Neural cell (in vitro differentiated cells): ENCODE results near the gene SH3RF3. TPM values are rescaled to one million over a fixed set of nuclear protein-coding genes. Genes with fewer than 3 reads are reported as not detected.
A peak's percentile ranks its signal among the peaks of the same experiment; 100 is the strongest.

Experiments used
- H2AFZ ChIP-seq: fragments of 200-600, 300-800 bp; sonication (generic), shearing (Covaris generic); 2 replicates; pipeline ENCODE4 v1.6.0; 2014; ENCODE audit warnings: low read depth, mild to moderate bottlenecking, antibody characterized with exemption, low read length, moderate library complexity
- H3F3A ChIP-seq: fragments of 200-600 bp; shearing (Covaris generic); 2 replicates; pipeline ENCODE4 v1.6.1; 2016; ENCODE audit warnings: mild to moderate bottlenecking, moderate library complexity, mixed read lengths, antibody characterized with exemption, low read length; ENCODE audit not compliant: insufficient read depth, poor library complexity, severe bottlenecking
- H3K27ac ChIP-seq: fragments of 200-600, 300-800 bp; sonication (generic), shearing (Covaris generic); 2 replicates; pipeline ENCODE4 v1.5.1; 2014; ENCODE audit warnings: mild to moderate bottlenecking, low read length, moderate library complexity
- H3K27me3 ChIP-seq: fragments of 300-800, 200-600 bp; sonication (generic), shearing (Covaris generic); 2 replicates; pipeline ENCODE4 v1.6.0; 2014; ENCODE audit warnings: mild to moderate bottlenecking, low read depth, low read length, moderate library complexity; ENCODE audit not compliant: insufficient read depth
- H3K36me3 ChIP-seq: fragments of 300-800, 200-600 bp; sonication (generic), shearing (Covaris generic); 2 replicates; pipeline ENCODE4 v1.5.1; 2014; ENCODE audit warnings: mild to moderate bottlenecking, antibody characterized with exemption, low read length, moderate library complexity; ENCODE audit not compliant: insufficient read depth
- H3K4me2 ChIP-seq: fragments of 300-800, 200-600 bp; sonication (generic), shearing (Covaris generic); 2 replicates; pipeline ENCODE4 v1.6.0; 2014; ENCODE audit warnings: mild to moderate bottlenecking, low read length
- H3K4me3 ChIP-seq: fragments of 300-800, 200-600 bp; sonication (generic), shearing (Covaris generic); 2 replicates; pipeline ENCODE4 v1.5.1; 2014; ENCODE audit warnings: mild to moderate bottlenecking, low read length, moderate library complexity
- H3K79me2 ChIP-seq: fragments of 200-600 bp; shearing (Covaris generic); replicated peaks from 2 replicates; pipeline ENCODE4 v1.6.0; 2014; ENCODE audit warnings: mild to moderate bottlenecking, low read length, moderate library complexity; ENCODE audit not compliant: insufficient read depth
- H3K9ac ChIP-seq: fragments of 300-800, 200-600 bp; sonication (generic), shearing (Covaris generic); 2 replicates; pipeline ENCODE4 v1.6.1; 2016; ENCODE audit warnings: mild to moderate bottlenecking, low read length, mixed read lengths
- H3K9me2 ChIP-seq: fragments of 200-600 bp; shearing (Covaris generic); 2 replicates; pipeline ENCODE4 v1.6.1; 2016; ENCODE audit warnings: mild to moderate bottlenecking, low read length, mixed read lengths; ENCODE audit not compliant: insufficient read depth
- H3K9me3 ChIP-seq: fragments of 200-600, 300-800 bp; sonication (generic), shearing (Covaris generic); 2 replicates; pipeline ENCODE4 v1.6.1; 2016; ENCODE audit warnings: mild to moderate bottlenecking, mixed run types, low read length, moderate library complexity, mixed read lengths
- H4K20me1 ChIP-seq: fragments of 200-600 bp; shearing (Covaris generic); 2 replicates; pipeline ENCODE4 v1.6.1; 2016; ENCODE audit warnings: mild to moderate bottlenecking, mixed run types; ENCODE audit not compliant: insufficient read depth
- EP300 ChIP-seq: fragments of 450-650 bp; conservative IDR thresholded peaks from 2 replicates; pipeline ENCODE4 v1.6.1; 2014; ENCODE audit warnings: antibody characterized with exemption, mild to moderate bottlenecking, moderate library complexity; ENCODE audit not compliant: poor library complexity, severe bottlenecking
- EZH2 ChIP-seq: fragments of 200-600, 300-800 bp; shearing (Covaris generic), sonication (generic); IDR thresholded peaks from 2 replicates; pipeline ENCODE4 v1.6.1; 2014; ENCODE audit warnings: antibody characterized with exemption, low read length, borderline replicate concordance, mild to moderate bottlenecking; ENCODE audit not compliant: insufficient read depth, poor library complexity, severe bottlenecking
- MXI1 ChIP-seq: fragments of 450-650 bp; conservative IDR thresholded peaks from 2 replicates; pipeline ENCODE4 v1.6.1; 2014; ENCODE audit warnings: antibody characterized with exemption, mild to moderate bottlenecking; ENCODE audit not compliant: poor library complexity, severe bottlenecking
- POLR2AphosphoS5 ChIP-seq: IDR thresholded peaks from 2 replicates; pipeline ENCODE4 v1.6.1; 2012
- RAD21 ChIP-seq: fragments of 450-650 bp; conservative IDR thresholded peaks from 2 replicates; pipeline ENCODE4 v1.6.1; 2014; ENCODE audit warnings: antibody characterized with exemption, mild to moderate bottlenecking, moderate library complexity
- REST ChIP-seq: IDR thresholded peaks from 2 replicates; pipeline ENCODE4 v1.6.1; 2012; ENCODE audit warnings: borderline replicate concordance
- SMC3 ChIP-seq: fragments of 450-650 bp; conservative IDR thresholded peaks from 2 replicates; pipeline ENCODE4 v1.6.1; 2014; ENCODE audit warnings: antibody characterized with exemption, mild to moderate bottlenecking, moderate library complexity; ENCODE audit not compliant: poor library complexity
- TAF1 ChIP-seq: IDR thresholded peaks from 2 replicates; pipeline ENCODE4 v1.6.1; 2012; ENCODE audit warnings: low read depth
- polyA plus RNA-seq: library from polyadenylated mRNA; depleted of rRNA; stranded (reverse); fragments of >200 nt; gene quantifications from 2 replicates; pipeline ENCODE4 v1.2.3, GENCODE V29; 2014
- TF ChIP-seq, protein P1 (sequence below): fragments of 450-650 bp; IDR thresholded peaks from 2 replicates; pipeline ENCODE4 v1.5.1; 2014; ENCODE audit warnings: antibody characterized with exemption, mild to moderate bottlenecking, moderate library complexity; ENCODE audit not compliant: poor library complexity, severe bottlenecking

The SH3RF3 gene
- polyA plus RNA-seq, 1 donor from 2014 or later, result 0.53 TPM

DNA sequence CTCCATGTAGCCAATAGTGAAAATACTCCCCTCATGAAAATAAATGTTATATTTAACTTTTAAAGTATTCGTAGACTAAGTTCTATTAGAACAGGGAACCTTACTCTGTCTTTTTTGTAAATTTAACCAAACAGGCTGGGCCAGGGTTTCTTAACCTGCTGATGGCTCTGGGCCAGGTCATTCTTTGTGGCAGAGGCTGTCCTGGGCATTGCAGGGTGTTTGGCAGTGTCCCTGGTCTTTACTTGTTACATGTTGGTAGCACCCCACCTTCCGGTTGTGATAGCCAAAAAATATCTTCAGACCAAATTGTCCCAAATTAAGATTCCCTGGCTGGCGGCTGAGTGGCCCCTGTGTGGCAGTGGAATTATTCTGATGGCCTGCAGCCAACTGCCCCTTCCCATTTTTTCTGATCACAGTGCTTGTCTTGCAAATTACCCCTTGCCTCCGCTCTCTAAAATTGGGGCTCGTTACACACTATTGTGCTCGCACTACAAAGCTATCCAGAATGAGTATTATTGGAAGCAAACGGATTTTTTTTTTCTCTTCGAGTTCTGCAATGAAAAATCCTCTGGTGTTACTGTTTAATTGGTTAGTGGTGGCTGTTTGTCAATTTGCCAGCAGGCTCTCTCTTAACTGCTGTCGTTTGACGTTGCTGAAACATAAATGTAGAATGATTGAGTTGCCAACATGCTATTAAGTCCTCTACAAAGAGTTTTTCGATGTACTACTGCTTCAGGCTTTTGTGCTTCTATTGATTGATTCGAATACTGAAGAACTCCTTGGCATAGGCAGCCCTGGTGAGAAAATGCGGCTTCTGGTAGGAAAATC lies 216.9 kb downstream of the SH3RF3 start:
- H3K9ac ChIP-seq, result no peak overlapping the region
- no peaks in the 10 kb centered on the region for H3K79me2 ChIP-seq
- TF ChIP-seq POLR2AphosphoS5, result peak; percentile 31
- no peak for TF ChIP-seq MXI1
- no peak for TF ChIP-seq REST
- TF ChIP-seq EP300, result no peak
- TF ChIP-seq EZH2, result no peak
- no peak for TF ChIP-seq RAD21
- no peak for TF ChIP-seq TAF1

DNA sequence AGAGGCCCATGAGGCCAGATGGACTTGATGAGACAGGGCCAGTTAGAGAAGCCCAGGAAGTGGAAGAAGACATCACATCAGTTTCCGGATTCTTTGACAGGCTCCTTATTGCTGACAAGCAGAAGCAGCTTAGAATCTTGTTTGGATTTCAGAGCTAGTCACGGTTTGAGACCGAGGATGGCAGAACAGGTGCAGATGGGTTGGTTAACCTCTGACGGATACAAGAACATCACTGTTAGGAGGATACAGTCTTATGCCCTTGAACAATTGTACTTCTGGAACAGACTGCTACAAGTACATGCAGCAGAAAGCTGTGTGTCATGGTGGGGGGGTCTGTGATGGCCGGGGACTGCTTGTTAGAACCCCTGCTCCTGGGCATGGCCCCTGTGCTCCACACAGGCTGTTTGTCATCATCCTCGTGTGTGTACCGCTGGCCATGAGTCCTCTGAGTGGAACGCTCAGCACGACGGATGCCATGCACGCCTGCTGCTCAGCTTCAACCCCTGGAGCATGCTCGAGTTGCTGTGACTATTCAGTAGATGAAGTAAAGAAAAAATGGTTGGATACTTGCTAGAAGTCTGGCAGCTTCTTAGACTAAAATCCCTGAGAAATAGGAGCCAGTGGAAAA lies 217.7 kb downstream of the SH3RF3 start:
- H3K27ac ChIP-seq, result no peak overlapping the region
- H3K79me2 ChIP-seq, result no peaks in the 10 kb centered on the region
- no peak overlapping the region for H3K4me3 ChIP-seq
- H3K9me3 ChIP-seq, result no peaks in the 10 kb centered on the region
- no peaks in the 10 kb centered on the region for H3K36me3 ChIP-seq
- no peak overlapping the region for H2AFZ ChIP-seq
- no peaks in the 10 kb centered on the region for H3K9me2 ChIP-seq
- H3K4me2 ChIP-seq, result no peak overlapping the region
- no peaks in the 10 kb centered on the region for H3K27me3 ChIP-seq
- TF ChIP-seq MXI1, result no peak
- no peak for TF ChIP-seq TAF1
- no peak for TF ChIP-seq SMC3
- TF ChIP-seq EZH2, result no peak
- no peak for TF ChIP-seq RAD21
- no peak for TF ChIP-seq REST
- TF ChIP-seq, protein P1, sequence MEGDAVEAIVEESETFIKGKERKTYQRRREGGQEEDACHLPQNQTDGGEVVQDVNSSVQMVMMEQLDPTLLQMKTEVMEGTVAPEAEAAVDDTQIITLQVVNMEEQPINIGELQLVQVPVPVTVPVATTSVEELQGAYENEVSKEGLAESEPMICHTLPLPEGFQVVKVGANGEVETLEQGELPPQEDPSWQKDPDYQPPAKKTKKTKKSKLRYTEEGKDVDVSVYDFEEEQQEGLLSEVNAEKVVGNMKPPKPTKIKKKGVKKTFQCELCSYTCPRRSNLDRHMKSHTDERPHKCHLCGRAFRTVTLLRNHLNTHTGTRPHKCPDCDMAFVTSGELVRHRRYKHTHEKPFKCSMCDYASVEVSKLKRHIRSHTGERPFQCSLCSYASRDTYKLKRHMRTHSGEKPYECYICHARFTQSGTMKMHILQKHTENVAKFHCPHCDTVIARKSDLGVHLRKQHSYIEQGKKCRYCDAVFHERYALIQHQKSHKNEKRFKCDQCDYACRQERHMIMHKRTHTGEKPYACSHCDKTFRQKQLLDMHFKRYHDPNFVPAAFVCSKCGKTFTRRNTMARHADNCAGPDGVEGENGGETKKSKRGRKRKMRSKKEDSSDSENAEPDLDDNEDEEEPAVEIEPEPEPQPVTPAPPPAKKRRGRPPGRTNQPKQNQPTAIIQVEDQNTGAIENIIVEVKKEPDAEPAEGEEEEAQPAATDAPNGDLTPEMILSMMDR, result no peak
- no peak for TF ChIP-seq POLR2AphosphoS5
- TF ChIP-seq EP300, result no peak
- H3F3A ChIP-seq, result no peaks in the 10 kb centered on the region
- H4K20me1 ChIP-seq, result no peaks in the 10 kb centered on the region
- no peak overlapping the region for H3K9ac ChIP-seq

More for the DNA sequence above, 216.9 kb downstream of the SH3RF3 start:
- no peak overlapping the region for H3K27ac ChIP-seq
- H3F3A ChIP-seq, result no peaks in the 10 kb centered on the region
- H3K36me3 ChIP-seq, result no peaks in the 10 kb centered on the region
- no peaks in the 10 kb centered on the region for H4K20me1 ChIP-seq
- no peaks in the 10 kb centered on the region for H3K9me2 ChIP-seq
- H3K9me3 ChIP-seq, result no peaks in the 10 kb centered on the region
- H3K4me2 ChIP-seq, result no peak overlapping the region
- H3K27me3 ChIP-seq, result no peaks in the 10 kb centered on the region
- H2AFZ ChIP-seq, result no peak overlapping the region
- H3K4me3 ChIP-seq, result no peak overlapping the region
